B cell (primary cell): ENCODE data around the gene EXD2.

ENCODE experiments used
- CTCF ChIP-seq: fragments of 200-600 bp; IDR thresholded peaks from one replicate; pipeline ENCODE4 v1.8.0; 2022; ENCODE audit warnings: antibody characterized with exemption, mild to moderate bottlenecking
- EZH2 ChIP-seq: IDR thresholded peaks from 2 replicates; pipeline ENCODE4 v1.6.1; 2012; ENCODE audit warnings: borderline replicate concordance, low read depth, mild to moderate bottlenecking, moderate library complexity, low read length; ENCODE audit not compliant: insufficient read depth, poor library complexity, severe bottlenecking

- TF ChIP-seq EZH2 (no peak), CTCF (no peak)
Observed at GRCh38 chr14:69285661-69286255, 94.5 kb downstream of the EXD2 start.
